Measurements from ENCODE around the gene POLDIP2.

DNA sequence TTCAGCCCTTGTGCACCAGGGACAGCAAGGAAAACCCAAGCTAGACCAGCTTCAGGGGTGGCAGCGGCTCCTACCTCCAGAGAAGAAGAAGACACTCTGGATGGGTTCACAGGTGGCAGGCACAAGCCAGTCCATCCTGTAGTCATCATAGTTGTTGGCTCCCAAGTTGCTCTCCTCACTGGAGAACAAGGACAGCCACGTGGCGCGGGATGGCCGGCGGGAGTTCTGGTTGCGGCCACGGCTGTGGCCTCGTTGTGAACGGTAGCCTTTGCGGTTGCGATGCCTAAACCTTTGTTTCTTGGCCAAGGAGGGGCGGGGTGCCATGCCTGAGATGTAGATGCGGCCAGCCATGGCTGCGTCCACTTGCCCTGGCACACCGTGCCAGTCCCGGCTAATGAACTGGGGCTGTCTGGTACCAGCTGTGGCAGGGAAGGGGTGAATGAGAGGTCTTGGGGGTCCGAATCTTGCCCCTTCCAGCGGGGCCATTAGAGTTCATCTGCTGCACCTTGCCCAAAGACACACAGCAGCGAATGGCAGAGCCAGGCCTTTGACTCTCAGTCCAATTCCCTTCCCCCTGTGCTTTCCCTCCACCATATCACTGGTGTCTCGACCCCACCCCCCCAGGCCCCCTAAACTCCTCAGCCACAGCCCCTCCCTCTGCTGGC is 10.4 kb upstream of the POLDIP2 start:
- TF ChIP-seq, protein P1, sequence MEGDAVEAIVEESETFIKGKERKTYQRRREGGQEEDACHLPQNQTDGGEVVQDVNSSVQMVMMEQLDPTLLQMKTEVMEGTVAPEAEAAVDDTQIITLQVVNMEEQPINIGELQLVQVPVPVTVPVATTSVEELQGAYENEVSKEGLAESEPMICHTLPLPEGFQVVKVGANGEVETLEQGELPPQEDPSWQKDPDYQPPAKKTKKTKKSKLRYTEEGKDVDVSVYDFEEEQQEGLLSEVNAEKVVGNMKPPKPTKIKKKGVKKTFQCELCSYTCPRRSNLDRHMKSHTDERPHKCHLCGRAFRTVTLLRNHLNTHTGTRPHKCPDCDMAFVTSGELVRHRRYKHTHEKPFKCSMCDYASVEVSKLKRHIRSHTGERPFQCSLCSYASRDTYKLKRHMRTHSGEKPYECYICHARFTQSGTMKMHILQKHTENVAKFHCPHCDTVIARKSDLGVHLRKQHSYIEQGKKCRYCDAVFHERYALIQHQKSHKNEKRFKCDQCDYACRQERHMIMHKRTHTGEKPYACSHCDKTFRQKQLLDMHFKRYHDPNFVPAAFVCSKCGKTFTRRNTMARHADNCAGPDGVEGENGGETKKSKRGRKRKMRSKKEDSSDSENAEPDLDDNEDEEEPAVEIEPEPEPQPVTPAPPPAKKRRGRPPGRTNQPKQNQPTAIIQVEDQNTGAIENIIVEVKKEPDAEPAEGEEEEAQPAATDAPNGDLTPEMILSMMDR (conservative IDR thresholded peaks at IDR 0.05; ENCODE audit: low read depth, low read length): no peak
- no peak for TF ChIP-seq POLR2A (IDR thresholded peaks at IDR 0.05; ENCODE audit: low read depth, low read length)
- TF ChIP-seq BHLHE40 (IDR thresholded peaks at IDR 0.05; ENCODE audit: low read depth, low read length): no peak
- no peak for TF ChIP-seq CEBPB (IDR thresholded peaks at IDR 0.05; ENCODE audit: low read depth, low read length)
- no peak for TF ChIP-seq RFX5 (IDR thresholded peaks at IDR 0.05; ENCODE audit: low read depth, low read length)
- no peak for TF ChIP-seq RAD21 (IDR thresholded peaks at IDR 0.05; ENCODE audit: low read length)
- TF ChIP-seq MAFK (IDR thresholded peaks at IDR 0.05; ENCODE audit: low read depth, low read length): no peak
- no peak for TF ChIP-seq SMC3 (IDR thresholded peaks at IDR 0.05; ENCODE audit: low read depth, low read length)
- TF ChIP-seq, protein P2, sequence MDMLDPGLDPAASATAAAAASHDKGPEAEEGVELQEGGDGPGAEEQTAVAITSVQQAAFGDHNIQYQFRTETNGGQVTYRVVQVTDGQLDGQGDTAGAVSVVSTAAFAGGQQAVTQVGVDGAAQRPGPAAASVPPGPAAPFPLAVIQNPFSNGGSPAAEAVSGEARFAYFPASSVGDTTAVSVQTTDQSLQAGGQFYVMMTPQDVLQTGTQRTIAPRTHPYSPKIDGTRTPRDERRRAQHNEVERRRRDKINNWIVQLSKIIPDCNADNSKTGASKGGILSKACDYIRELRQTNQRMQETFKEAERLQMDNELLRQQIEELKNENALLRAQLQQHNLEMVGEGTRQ (IDR thresholded peaks at IDR 0.05; ENCODE audit: low read depth, low read length): no peak
- no peak for TF ChIP-seq MAZ (IDR thresholded peaks at IDR 0.05; ENCODE audit: borderline replicate concordance, low read depth, low read length)

All from IMR-90 (cell line).